H1 (cell line): ENCODE results near the gene FOLR3. TPM values are rescaled to one million over a fixed set of nuclear protein-coding genes. Genes with fewer than 3 reads are reported as not detected.
A peak's percentile ranks its signal among the peaks of the same experiment; 100 is the strongest.

Experiments
- CTCF ChIA-PET: fragments of 300-600 bp; sonication (Branson Sonifier 250); formaldehyde crosslinking; loops from one replicate; lab custom pipeline; 2021; ENCODE audit not compliant: partially characterized antibody; lab: Charles Lee
- POLR2A ChIA-PET: fragments of 300-600 bp; sonication (Branson Sonifier 250); formaldehyde crosslinking; loops from one replicate; lab custom pipeline; 2021; ENCODE audit warnings: inconsistent platforms; ENCODE audit not compliant: partially characterized antibody; lab: Charles Lee
- DNase-seq, 2 experiments: peaks; one replicate each; pipeline versions ENCODE4 v3.0.0 to v3.0.0-alpha.2; 2010 to 2022; ENCODE audit warnings: low spot score in 2 of 2, low read depth in 1 of 2, mixed read lengths in 1 of 2
- FAIRE-seq: peaks from 2 replicates; lab custom pipeline; 2011; peaks lifted over from hg19 to GRCh38; lab: Jason Lieb, UNC
- H2AFZ ChIP-seq: 2 replicates; pipeline ENCODE4 v1.8.1; 2012; ENCODE audit warnings: low read length, inconsistent platforms
- H2AK5ac ChIP-seq: 2 replicates; pipeline ENCODE4 v1.6.1; 2013; ENCODE audit warnings: low read depth, low read length
- H2BK120ac ChIP-seq: replicated peaks from 2 replicates; pipeline ENCODE3; 2013; ENCODE audit warnings: low read depth, low read length, inconsistent platforms
- H2BK12ac ChIP-seq: 2 replicates; pipeline ENCODE4 v1.6.1; 2013; ENCODE audit warnings: low read depth, low read length
- H2BK15ac ChIP-seq: 2 replicates; pipeline ENCODE4 v1.6.1; 2013; ENCODE audit warnings: low read length
- H2BK20ac ChIP-seq: 2 replicates; pipeline ENCODE4 v1.6.1; 2013; ENCODE audit warnings: low read length
- H2BK5ac ChIP-seq: 2 replicates; pipeline ENCODE4 v1.6.1; 2013; ENCODE audit warnings: low read depth, low read length
- H3K14ac ChIP-seq: 2 replicates; pipeline ENCODE4 v1.6.1; 2013; ENCODE audit warnings: inconsistent platforms; ENCODE audit not compliant: insufficient read length
- H3K18ac ChIP-seq: 2 replicates; pipeline ENCODE4 v1.6.1; 2013; ENCODE audit warnings: low read length; ENCODE audit errors: extremely low read depth
- H3K23ac ChIP-seq: 2 replicates; pipeline ENCODE4 v1.6.1; 2013; ENCODE audit warnings: inconsistent platforms; ENCODE audit not compliant: insufficient read length
- H3K23me2 ChIP-seq: 2 replicates; pipeline ENCODE4 v1.6.1; 2013; ENCODE audit warnings: low read depth, low read length
- H3K27ac ChIP-seq: 2 replicates; pipeline ENCODE4 v1.6.1; 2011; ENCODE audit warnings: low read depth, low read length, inconsistent platforms
- H3K27me3 ChIP-seq, 4 experiments: replicated peaks in 1 of 4; 1 replicate in 1 of 4; 2 replicates in 3 of 4; pipeline versions ENCODE4 v1.6.1 to v1.8.1; 2011 to 2013; ENCODE audit warnings: low read length in 3 of 4, mild to moderate bottlenecking in 3 of 4, inconsistent platforms in 2 of 4, mixed read lengths in 2 of 4, moderate library complexity in 1 of 4; ENCODE audit not compliant: control insufficient read depth in 3 of 4, insufficient read depth in 3 of 4; ENCODE audit errors: extremely low read depth in 1 of 4
- H3K36me3 ChIP-seq, 4 experiments: 2 replicates each; pipeline versions ENCODE4 v1.6.1 to v1.8.1; 2011 to 2013; ENCODE audit warnings: mild to moderate bottlenecking in 4 of 4, low read length in 3 of 4, moderate library complexity in 2 of 4, control low read depth in 1 of 4, inconsistent platforms in 1 of 4; ENCODE audit not compliant: insufficient read depth in 4 of 4, control insufficient read depth in 2 of 4
- H3K4ac ChIP-seq: replicated peaks from 2 replicates; pipeline ENCODE3; 2013; ENCODE audit warnings: low read length, low read depth, mixed read lengths, inconsistent platforms; ENCODE audit not compliant: insufficient read length
- H3K4me1 ChIP-seq, 4 experiments: replicated peaks in 1 of 4; 1 replicate in 1 of 4; 2 replicates in 3 of 4; pipeline versions ENCODE4 v1.6.1 to v1.8.1; 2011 to 2013; ENCODE audit warnings: low read length in 3 of 4, inconsistent platforms in 2 of 4, mixed read lengths in 1 of 4; ENCODE audit not compliant: insufficient read depth in 4 of 4, control insufficient read depth in 3 of 4
- H3K4me2 ChIP-seq, 2 experiments: 2 replicates each; pipeline versions ENCODE4 v1.6.1 to v1.8.1; 2011 to 2013; ENCODE audit warnings: low read depth in 2 of 2, low read length in 2 of 2, control low read depth in 1 of 2, inconsistent platforms in 1 of 2, mild to moderate bottlenecking in 1 of 2; ENCODE audit not compliant: insufficient read depth in 1 of 2
- H3K4me3 ChIP-seq, 4 experiments: fragments of 200-600, 300-600 bp in 1 of 4; sonication (generic), shearing (Covaris generic), sonication (Bioruptor Twin) in 1 of 4; 2 replicates each; pipeline versions ENCODE4 v1.5.1 to v1.8.1; 2011 to 2016; ENCODE audit warnings: low read length in 4 of 4, low read depth in 3 of 4, control low read depth in 2 of 4, inconsistent platforms in 2 of 4, mild to moderate bottlenecking in 2 of 4, mixed read lengths in 1 of 4, moderate library complexity in 1 of 4; ENCODE audit not compliant: insufficient read depth in 2 of 4; ENCODE audit errors: extremely low read depth in 1 of 4
- H3K56ac ChIP-seq: replicated peaks from 2 replicates; pipeline ENCODE3; 2013; ENCODE audit warnings: low read depth, mild to moderate bottlenecking, mixed read lengths, low read length, inconsistent platforms; ENCODE audit not compliant: insufficient read length
- H3K79me1 ChIP-seq: 2 replicates; pipeline ENCODE4 v1.6.1; 2013; ENCODE audit warnings: low read depth, low read length, control low read depth
- H3K79me2 ChIP-seq, 2 experiments: 2 replicates each; pipeline versions ENCODE4 v1.6.1 to v1.8.1; 2012 to 2013; ENCODE audit warnings: low read length in 2 of 2, mild to moderate bottlenecking in 2 of 2, inconsistent platforms in 1 of 2; ENCODE audit not compliant: insufficient read depth in 2 of 2, control insufficient read depth in 1 of 2
- H3K9ac ChIP-seq, 4 experiments: replicated peaks in 1 of 4; 1 replicate in 1 of 4; 2 replicates in 3 of 4; pipeline versions ENCODE4 v1.6.1 to v1.8.1; 2011 to 2013; ENCODE audit warnings: low read depth in 3 of 4, low read length in 3 of 4, control low read depth in 2 of 4, mild to moderate bottlenecking in 2 of 4, moderate library complexity in 2 of 4, inconsistent platforms in 1 of 4; ENCODE audit errors: extremely low read depth in 1 of 4
- H3K9me3 ChIP-seq, 2 experiments: 2 replicates each; pipeline versions ENCODE4 v1.6.1 to v1.8.1; 2012 to 2013; ENCODE audit warnings: mild to moderate bottlenecking in 2 of 2, moderate library complexity in 2 of 2, control low read depth in 1 of 2, inconsistent platforms in 1 of 2, low read depth in 1 of 2, low read length in 1 of 2, mixed read lengths in 1 of 2; ENCODE audit not compliant: insufficient read depth in 2 of 2
- H4K20me1 ChIP-seq, 2 experiments: replicated peaks in 1 of 2; 2 replicates each; pipeline versions ENCODE3 to v1.8.1; 2011 to 2013; ENCODE audit warnings: inconsistent platforms in 2 of 2, low read length in 2 of 2, mild to moderate bottlenecking in 1 of 2; ENCODE audit not compliant: insufficient read depth in 2 of 2, control insufficient read depth in 1 of 2
- H4K5ac ChIP-seq: 2 replicates; pipeline ENCODE4 v1.6.1; 2013; ENCODE audit warnings: low read length, low read depth, mixed read lengths, inconsistent platforms; ENCODE audit not compliant: insufficient read length
- H4K8ac ChIP-seq: 2 replicates; pipeline ENCODE4 v1.8.0; 2013; ENCODE audit warnings: mild to moderate bottlenecking, moderate library complexity, low read length, inconsistent platforms; ENCODE audit not compliant: insufficient read depth; ENCODE audit errors: extremely low read depth
- H4K91ac ChIP-seq: replicated peaks from 2 replicates; pipeline ENCODE3; 2013; ENCODE audit warnings: low read length, mixed read lengths, inconsistent platforms; ENCODE audit not compliant: insufficient read length
- CHD1 ChIP-seq: IDR thresholded peaks from 2 replicates; pipeline ENCODE4 v1.6.1; 2012; ENCODE audit warnings: low read depth, low read length, improper control_type of control experiment
- KDM1A ChIP-seq: fragments of 200-600, 300-600 bp; sonication (generic); IDR thresholded peaks from 2 replicates; pipeline ENCODE4 v1.7.1; 2016; ENCODE audit warnings: mild to moderate bottlenecking, low read length, borderline replicate concordance
- POLR2A ChIP-seq, 2 experiments: IDR thresholded peaks; 1 replicate in 1 of 2; 2 replicates in 1 of 2; pipeline ENCODE4 v1.6.1; 2011; ENCODE audit warnings: low read depth in 2 of 2, low read length in 2 of 2, mild to moderate bottlenecking in 2 of 2; ENCODE audit errors: control extremely low read depth in 1 of 2
- RNF2 ChIP-seq: fragments of 200-900, 300-1000 bp; sonication (generic); IDR thresholded peaks from 2 replicates; pipeline ENCODE4 v1.7.1; 2016; ENCODE audit warnings: borderline replicate concordance, low read depth, mild to moderate bottlenecking, antibody characterized with exemption, low read length; ENCODE audit not compliant: poor library complexity, severe bottlenecking; ENCODE audit errors: missing control alignments
- YY1 ChIP-seq: IDR thresholded peaks from 2 replicates; pipeline ENCODE4 v1.6.1; 2011; ENCODE audit warnings: low read depth, mild to moderate bottlenecking, low read length
- WGBS, 2 experiments: shearing (Covaris generic) in 1 of 2; methylation state at CpG; one replicate each; pipeline versions ENCODE4 v1.1.6 to v1.1.7; 2013 to 2015; ENCODE audit warnings: low lambda C conversion rate in 2 of 2, mixed read lengths in 2 of 2, inconsistent platforms in 1 of 2, low coverage in 1 of 2, missing lambda C conversion rate in 1 of 2; ENCODE audit not compliant: insufficient replicate concordance in 2 of 2, insufficient coverage in 1 of 2, insufficient read length in 1 of 2; ENCODE audit errors: extremely low coverage in 1 of 2, missing lambda C conversion rate in 1 of 2; 5-methylcytosine and 5-hydroxymethylcytosine counted together
- polyA plus RNA-seq, 7 experiments: library from polyadenylated mRNA; depleted of rRNA in 3 of 7; stranded (reverse) in 5 of 7; unstranded in 2 of 7; fragments of >200 nt in 5 of 7; fragments of 200-250 nt in 2 of 7; gene quantifications; 1 replicate in 5 of 7; 2 replicates in 1 of 7; 4 replicates in 1 of 7; pipeline versions ENCODE4 v1.2.1 to v1.2.3, GENCODE V29; 2011 to 2013; ENCODE audit warnings: missing spikeins in 2 of 7, mixed read lengths in 2 of 7
- total RNA-seq: library from RNA; stranded (reverse); fragmentation: NEBNext Ultra II Directional; extraction: Animal tissue kit (Norgen Biotek cat#: 25700); gene quantifications from 2 replicates; pipeline ENCODE4 v1.2.1, GENCODE V29; 2021
- TF ChIP-seq, protein P1 (sequence below): IDR thresholded peaks from 2 replicates; pipeline ENCODE4 v1.6.1; 2012; ENCODE audit warnings: low read length, inconsistent platforms

FOLR3 gene
- total and polyA plus RNA-seq, 2 of the 8 experiments (the other 6 are each of a cell fraction or from before 2014, with no cell fraction given): not detected

DNA sequence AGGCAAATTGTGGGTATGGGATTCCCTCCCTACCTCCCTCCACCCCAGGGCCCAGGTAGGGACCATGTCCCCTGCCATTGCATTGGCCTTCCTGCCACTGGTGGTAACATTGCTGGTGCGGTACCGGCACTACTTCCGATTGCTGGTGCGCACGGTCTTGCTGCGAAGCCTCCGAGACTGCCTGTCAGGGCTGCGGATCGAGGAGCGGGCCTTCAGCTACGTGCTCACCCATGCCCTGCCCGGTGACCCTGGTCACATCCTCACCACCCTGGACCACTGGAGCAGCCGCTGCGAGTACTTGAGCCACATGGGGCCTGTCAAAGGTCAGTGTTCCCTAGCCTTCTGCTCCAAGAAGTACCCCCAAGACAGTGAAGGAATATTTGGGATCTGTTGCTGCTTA lies 29.6 kb upstream of the FOLR3 start, which contains the start of gene TOMT:
TSS of gene TOMT (plus strand) at position 37 of the 400 bp plus-strand sequence. CDS start at position 65, 28 bp downstream.
- H2BK20ac ChIP-seq: no peak within 1 kb of the TSS
- no peak within 1 kb of the TSS for H3K27ac ChIP-seq
- H2BK120ac ChIP-seq: no peak within 1 kb of the TSS
- no peak within 1 kb of the TSS for H3K14ac ChIP-seq
- H3K9ac ChIP-seq: no peak within 1 kb of the TSS; a peak in 1 of 7 replicates
- H3K4me2 ChIP-seq: no peak within 1 kb of the TSS
- H3K23me2 ChIP-seq: peaks cover 6% of the 10 kb centered on the region
- WGBS, 2 experiments: 97% methylated on average over 14 of the region's 14 CpGs; no CpG with 5 or more reads in 1 of the 2 experiments
- H3K36me3 ChIP-seq: peaks cover 0 to 2% (median 0%) of the 10 kb centered on the region in 4 experiments; a peak in 4 of 8 replicates
- POLR2A ChIA-PET: interaction anchor here (0.6 to 11.7 kb wide), 3 partner anchors 12 to 123 kb away, joined by 3 to 115 read pairs (median 3); no protein-coding TSS in a partner anchor
- DNase-seq (no peak), FAIRE-seq (no peak)
- no peaks in the 10 kb centered on the region for H3K9me3 ChIP-seq
- H4K20me1 ChIP-seq: peaks cover 0 to 3% of the 10 kb centered on the region in 2 experiments
- H4K8ac ChIP-seq: no peak within 1 kb of the TSS
- H4K91ac ChIP-seq: no peak within 1 kb of the TSS
- H4K5ac ChIP-seq: no peak within 1 kb of the TSS
- H2BK5ac ChIP-seq: no peak within 1 kb of the TSS
- H2BK15ac ChIP-seq: no peak within 1 kb of the TSS
- H3K18ac ChIP-seq: no peak within 1 kb of the TSS
- CTCF ChIA-PET: interaction anchor here (1.3 to 1.5 kb wide), 2 partner anchors 15 to 19 kb away, joined by 3 to 4 read pairs; no protein-coding TSS in a partner anchor
- no peak within 1 kb of the TSS for H2BK12ac ChIP-seq
- no peak within 1 kb of the TSS for H3K4ac ChIP-seq
- peaks cover 3 to 14% (median 5%) of the 10 kb centered on the region in 4 experiments; a peak in 6 of 7 replicates for H3K4me1 ChIP-seq
- H2AFZ ChIP-seq: no peak within 1 kb of the TSS
- peaks cover 10 to 20% of the 10 kb centered on the region in 2 experiments for H3K79me2 ChIP-seq
- no peak within 1 kb of the TSS for H3K56ac ChIP-seq
- H2AK5ac ChIP-seq: no peak within 1 kb of the TSS
- peaks cover 10% of the 10 kb centered on the region for H3K79me1 ChIP-seq
- no peak within 1 kb of the TSS for H3K4me3 ChIP-seq
- no peak for TF ChIP-seq RNF2
- TF ChIP-seq, protein P1, sequence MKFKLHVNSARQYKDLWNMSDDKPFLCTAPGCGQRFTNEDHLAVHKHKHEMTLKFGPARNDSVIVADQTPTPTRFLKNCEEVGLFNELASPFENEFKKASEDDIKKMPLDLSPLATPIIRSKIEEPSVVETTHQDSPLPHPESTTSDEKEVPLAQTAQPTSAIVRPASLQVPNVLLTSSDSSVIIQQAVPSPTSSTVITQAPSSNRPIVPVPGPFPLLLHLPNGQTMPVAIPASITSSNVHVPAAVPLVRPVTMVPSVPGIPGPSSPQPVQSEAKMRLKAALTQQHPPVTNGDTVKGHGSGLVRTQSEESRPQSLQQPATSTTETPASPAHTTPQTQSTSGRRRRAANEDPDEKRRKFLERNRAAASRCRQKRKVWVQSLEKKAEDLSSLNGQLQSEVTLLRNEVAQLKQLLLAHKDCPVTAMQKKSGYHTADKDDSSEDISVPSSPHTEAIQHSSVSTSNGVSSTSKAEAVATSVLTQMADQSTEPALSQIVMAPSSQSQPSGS: no peak
- no peak for TF ChIP-seq YY1
- no peak for TF ChIP-seq CHD1
- TF ChIP-seq POLR2A (IDR thresholded peaks at IDR 0.05; ENCODE audit: control extremely low read depth in 1 of 2, low read depth in 2 of 2, low read length in 2 of 2): peak in 1 of 2 experiments; percentile 12; a peak in 1 of 3 replicates
- no peak for TF ChIP-seq KDM1A
- TF ChIP-seq, all 59 proteins: peak for 1
- H3K23ac ChIP-seq: no peak within 1 kb of the TSS
- H3K27me3 ChIP-seq: no peaks in the 10 kb centered on the region; a peak in 1 of 7 replicates
